HEK293 (cell line): Measurements from ENCODE around the gene PITX1.

ENCODE experiments used
- CTCF ChIA-PET: fragments of 350-600 bp; formaldehyde crosslinking; extraction: SDS; loops from one replicate; lab custom pipeline; 2021; ENCODE audit warnings: antibody characterized with exemption; lab: Yijun Ruan, JAX
- POLR2A ChIA-PET: fragments of 300-600 bp; formaldehyde crosslinking; extraction: SDS; loops from one replicate; lab custom pipeline; 2020; ENCODE audit warnings: antibody characterized with exemption, inconsistent platforms; lab: Yijun Ruan, JAX
- H3K27ac ChIP-seq: fragments of 200-500 bp; sonication (Bioruptor generic); 2 replicates; pipeline ENCODE4 v1.5.1; 2014; ENCODE audit warnings: low read depth, low read length, control low read depth, inconsistent platforms; ENCODE audit errors: extremely low read depth
- H3K36me3 ChIP-seq, 2 experiments: fragments of 200-500 bp in 1 of 2; sonication (Bioruptor generic) in 1 of 2; 1 replicate in 1 of 2; 2 replicates in 1 of 2; pipeline ENCODE4 v1.5.1; 2014 to 2017; ENCODE audit warnings: inconsistent platforms in 2 of 2, low read length in 2 of 2; ENCODE audit not compliant: control insufficient read depth in 2 of 2, insufficient read depth in 1 of 2
- H3K4me1 ChIP-seq: fragments of 200-500 bp; sonication (Bioruptor generic); 2 replicates; pipeline ENCODE4 v1.5.1; 2014; ENCODE audit warnings: mild to moderate bottlenecking, low read length, inconsistent platforms; ENCODE audit not compliant: control insufficient read depth, insufficient read depth
- H3K4me3 ChIP-seq: 2 replicates; pipeline ENCODE4 v1.5.1; 2011; ENCODE audit warnings: low read depth, mild to moderate bottlenecking, control low read depth, low read length, moderate library complexity
- H3K9me3 ChIP-seq: fragments of 200-500 bp; sonication (Bioruptor generic); 2 replicates; pipeline ENCODE4 v1.5.1; 2014; ENCODE audit warnings: low read depth, low read length, inconsistent platforms; ENCODE audit not compliant: control insufficient read depth, insufficient read depth
- GLI2 ChIP-seq: fragments of 450-650 bp; formaldehyde crosslinking; IDR thresholded peaks from 2 replicates; pipeline ENCODE4; 2017; ENCODE audit warnings: missing biosample characterization, missing genetic modification characterization, low read depth, borderline replicate concordance
- ZNF114 ChIP-seq: fragments of 450-650 bp; formaldehyde crosslinking; IDR thresholded peaks from 2 replicates; pipeline ENCODE4 v1.5.0; 2017; ENCODE audit warnings: missing biosample characterization, missing genetic modification characterization
- ZNF202 ChIP-seq: fragments of 450-650 bp; formaldehyde crosslinking; IDR thresholded peaks from 2 replicates; pipeline ENCODE4 v1.5.1; 2016; ENCODE audit warnings: missing biosample characterization, missing genetic modification characterization, borderline replicate concordance
- ZNF341 ChIP-seq: fragments of 450-650 bp; formaldehyde crosslinking; IDR thresholded peaks from 2 replicates; pipeline ENCODE4; 2016; ENCODE audit warnings: low read depth, missing biosample characterization, missing genetic modification characterization
- ZNF366 ChIP-seq: fragments of 450-650 bp; formaldehyde crosslinking; conservative IDR thresholded peaks from 2 replicates; pipeline ENCODE4 v1.5.1; 2016; ENCODE audit warnings: missing biosample characterization, missing genetic modification characterization
- ZNF404 ChIP-seq: fragments of 450-650 bp; formaldehyde crosslinking; IDR thresholded peaks from 2 replicates; pipeline ENCODE4 v1.5.1; 2017; ENCODE audit warnings: missing biosample characterization, missing genetic modification characterization
- ZNF48 ChIP-seq: fragments of 450-650 bp; formaldehyde crosslinking; IDR thresholded peaks from 2 replicates; pipeline ENCODE4 v1.5.1; 2016; ENCODE audit warnings: missing biosample characterization, missing genetic modification characterization
- ZNF501 ChIP-seq: fragments of 450-650 bp; formaldehyde crosslinking; IDR thresholded peaks from 2 replicates; pipeline ENCODE4 v1.5.1; 2016; ENCODE audit warnings: missing biosample characterization, missing genetic modification characterization
- ZNF513 ChIP-seq: fragments of 450-650 bp; IDR thresholded peaks from 2 replicates; pipeline ENCODE4 v1.5.1; 2018; ENCODE audit warnings: missing biosample characterization, missing genetic modification characterization
- ZNF529 ChIP-seq: fragments of 450-650 bp; formaldehyde crosslinking; IDR thresholded peaks from 2 replicates; pipeline ENCODE4 v1.5.1; 2017; ENCODE audit warnings: missing genetic modification characterization, missing biosample characterization; ENCODE audit not compliant: insufficient replicate concordance
- ZNF626 ChIP-seq: fragments of 450-650 bp; sonication (Bioruptor Pico); formaldehyde crosslinking; IDR thresholded peaks from 2 replicates; pipeline ENCODE4 v1.5.1; 2018; ENCODE audit warnings: missing biosample characterization, missing genetic modification characterization, inconsistent platforms
- ZNF704 ChIP-seq: fragments of 450-650 bp; formaldehyde crosslinking; IDR thresholded peaks from 2 replicates; pipeline ENCODE4 v1.5.1; 2016; ENCODE audit warnings: missing biosample characterization, missing genetic modification characterization
- ZNF776 ChIP-seq: fragments of 450-650 bp; formaldehyde crosslinking; IDR thresholded peaks from 2 replicates; pipeline ENCODE4 v1.5.0; 2017; ENCODE audit warnings: missing biosample characterization, missing genetic modification characterization, borderline replicate concordance
- ZNF791 ChIP-seq: fragments of 450-650 bp; formaldehyde crosslinking; IDR thresholded peaks from 2 replicates; pipeline ENCODE4 v1.5.1; 2016; ENCODE audit warnings: missing biosample characterization, missing genetic modification characterization
- TF ChIP-seq, protein P1 (sequence below): fragments of 450-650 bp; formaldehyde crosslinking; IDR thresholded peaks from 2 replicates; pipeline ENCODE4 v1.5.1; 2016; ENCODE audit warnings: missing biosample characterization, missing genetic modification characterization
- TF ChIP-seq, protein P2 (sequence below): fragments of 450-650 bp; formaldehyde crosslinking; IDR thresholded peaks from 2 replicates; pipeline ENCODE4 v1.5.1; 2017; ENCODE audit warnings: missing biosample characterization, missing genetic modification characterization
- TF ChIP-seq, protein P3 (sequence below): sonication (generic); formaldehyde crosslinking; IDR thresholded peaks from 2 replicates; pipeline ENCODE4 v1.8.1; 2022; ENCODE audit warnings: mild to moderate bottlenecking, moderate library complexity, missing genetic modification reagents
- TF ChIP-seq, protein P4 (sequence below): fragments of 450-650 bp; formaldehyde crosslinking; IDR thresholded peaks from 2 replicates; pipeline ENCODE4 v1.5.1; 2016; ENCODE audit warnings: missing biosample characterization, missing genetic modification characterization, low read depth
- TF ChIP-seq, protein P5 (sequence below): fragments of 450-650 bp; formaldehyde crosslinking; IDR thresholded peaks from 2 replicates; pipeline ENCODE4 v1.5.0; 2017; ENCODE audit warnings: missing biosample characterization, missing genetic modification characterization, borderline replicate concordance
- TF ChIP-seq, protein P6 (sequence below): fragments of 450-650 bp; formaldehyde crosslinking; IDR thresholded peaks from 2 replicates; pipeline ENCODE4 v1.5.1; 2016; ENCODE audit warnings: missing biosample characterization, missing genetic modification characterization

The PITX1 gene

DNA sequence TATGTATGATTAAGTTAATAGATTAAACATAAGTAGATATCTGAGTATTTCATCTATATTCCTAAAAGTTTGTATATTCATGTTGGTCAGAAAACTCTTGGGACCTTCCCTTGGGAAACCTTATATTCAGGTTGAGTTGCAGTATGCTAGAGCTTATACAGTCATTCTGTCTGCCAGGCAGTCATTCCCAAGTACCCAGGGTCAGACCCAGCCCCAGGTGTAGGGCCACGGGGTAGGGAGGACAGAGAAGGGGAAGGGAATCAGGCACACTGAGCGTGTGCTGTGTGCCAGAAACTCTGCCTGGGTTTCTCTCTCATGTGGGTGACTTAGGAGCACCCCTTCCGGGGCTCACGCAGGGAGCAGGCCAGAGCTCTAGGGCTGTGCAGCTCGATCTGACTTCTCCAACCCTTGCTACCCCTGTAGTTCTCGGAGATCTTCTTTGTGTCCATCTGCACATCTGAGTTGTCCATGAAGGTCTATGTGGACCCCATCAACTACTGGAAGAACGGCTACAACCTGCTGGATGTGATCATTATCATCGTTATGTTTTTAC lies 38.1 kb downstream of the PITX1 start (continued):
- TF ChIP-seq ZNF202 (tag by site-specific recombination) (no peak), ZNF366 (no peak), ZNF501 (tag by site-specific recombination) (no peak), ZNF704 (tag by site-specific recombination) (no peak), ZNF114 (tag by site-specific recombination) (no peak), ZNF513 (no peak)
- TF ChIP-seq, protein P1, sequence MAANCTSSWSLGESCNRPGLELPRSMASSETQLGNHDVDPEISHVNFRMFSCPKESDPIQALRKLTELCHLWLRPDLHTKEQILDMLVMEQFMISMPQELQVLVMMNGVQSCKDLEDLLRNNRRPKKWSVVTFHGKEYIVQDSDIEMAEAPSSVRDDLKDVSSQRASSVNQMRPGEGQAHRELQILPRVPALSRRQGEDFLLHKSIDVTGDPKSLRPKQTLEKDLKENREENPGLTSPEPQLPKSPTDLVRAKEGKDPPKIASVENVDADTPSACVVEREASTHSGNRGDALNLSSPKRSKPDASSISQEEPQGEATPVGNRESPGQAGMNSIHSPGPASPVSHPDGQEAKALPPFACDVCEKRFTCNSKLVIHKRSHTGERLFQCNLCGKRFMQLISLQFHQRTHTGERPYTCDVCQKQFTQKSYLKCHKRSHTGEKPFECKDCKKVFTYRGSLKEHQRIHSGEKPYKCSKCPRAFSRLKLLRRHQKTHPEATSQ (tag by site-specific recombination) = no peak
- TF ChIP-seq, protein P2, sequence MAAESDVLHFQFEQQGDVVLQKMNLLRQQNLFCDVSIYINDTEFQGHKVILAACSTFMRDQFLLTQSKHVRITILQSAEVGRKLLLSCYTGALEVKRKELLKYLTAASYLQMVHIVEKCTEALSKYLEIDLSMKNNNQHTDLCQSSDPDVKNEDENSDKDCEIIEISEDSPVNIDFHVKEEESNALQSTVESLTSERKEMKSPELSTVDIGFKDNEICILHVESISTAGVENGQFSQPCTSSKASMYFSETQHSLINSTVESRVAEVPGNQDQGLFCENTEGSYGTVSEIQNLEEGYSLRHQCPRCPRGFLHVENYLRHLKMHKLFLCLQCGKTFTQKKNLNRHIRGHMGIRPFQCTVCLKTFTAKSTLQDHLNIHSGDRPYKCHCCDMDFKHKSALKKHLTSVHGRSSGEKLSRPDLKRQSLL (tag by site-specific recombination) = no peak
- TF ChIP-seq, protein P3, sequence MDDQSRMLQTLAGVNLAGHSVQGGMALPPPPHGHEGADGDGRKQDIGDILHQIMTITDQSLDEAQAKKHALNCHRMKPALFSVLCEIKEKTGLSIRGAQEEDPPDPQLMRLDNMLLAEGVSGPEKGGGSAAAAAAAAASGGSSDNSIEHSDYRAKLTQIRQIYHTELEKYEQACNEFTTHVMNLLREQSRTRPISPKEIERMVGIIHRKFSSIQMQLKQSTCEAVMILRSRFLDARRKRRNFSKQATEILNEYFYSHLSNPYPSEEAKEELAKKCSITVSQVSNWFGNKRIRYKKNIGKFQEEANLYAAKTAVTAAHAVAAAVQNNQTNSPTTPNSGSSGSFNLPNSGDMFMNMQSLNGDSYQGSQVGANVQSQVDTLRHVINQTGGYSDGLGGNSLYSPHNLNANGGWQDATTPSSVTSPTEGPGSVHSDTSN (CRISPR knock-in tag) = no peak
- TF ChIP-seq, protein P4, sequence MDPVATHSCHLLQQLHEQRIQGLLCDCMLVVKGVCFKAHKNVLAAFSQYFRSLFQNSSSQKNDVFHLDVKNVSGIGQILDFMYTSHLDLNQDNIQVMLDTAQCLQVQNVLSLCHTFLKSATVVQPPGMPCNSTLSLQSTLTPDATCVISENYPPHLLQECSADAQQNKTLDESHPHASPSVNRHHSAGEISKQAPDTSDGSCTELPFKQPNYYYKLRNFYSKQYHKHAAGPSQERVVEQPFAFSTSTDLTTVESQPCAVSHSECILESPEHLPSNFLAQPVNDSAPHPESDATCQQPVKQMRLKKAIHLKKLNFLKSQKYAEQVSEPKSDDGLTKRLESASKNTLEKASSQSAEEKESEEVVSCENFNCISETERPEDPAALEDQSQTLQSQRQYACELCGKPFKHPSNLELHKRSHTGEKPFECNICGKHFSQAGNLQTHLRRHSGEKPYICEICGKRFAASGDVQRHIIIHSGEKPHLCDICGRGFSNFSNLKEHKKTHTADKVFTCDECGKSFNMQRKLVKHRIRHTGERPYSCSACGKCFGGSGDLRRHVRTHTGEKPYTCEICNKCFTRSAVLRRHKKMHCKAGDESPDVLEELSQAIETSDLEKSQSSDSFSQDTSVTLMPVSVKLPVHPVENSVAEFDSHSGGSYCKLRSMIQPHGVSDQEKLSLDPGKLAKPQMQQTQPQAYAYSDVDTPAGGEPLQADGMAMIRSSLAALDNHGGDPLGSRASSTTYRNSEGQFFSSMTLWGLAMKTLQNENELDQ = no peak
- TF ChIP-seq, protein P5, sequence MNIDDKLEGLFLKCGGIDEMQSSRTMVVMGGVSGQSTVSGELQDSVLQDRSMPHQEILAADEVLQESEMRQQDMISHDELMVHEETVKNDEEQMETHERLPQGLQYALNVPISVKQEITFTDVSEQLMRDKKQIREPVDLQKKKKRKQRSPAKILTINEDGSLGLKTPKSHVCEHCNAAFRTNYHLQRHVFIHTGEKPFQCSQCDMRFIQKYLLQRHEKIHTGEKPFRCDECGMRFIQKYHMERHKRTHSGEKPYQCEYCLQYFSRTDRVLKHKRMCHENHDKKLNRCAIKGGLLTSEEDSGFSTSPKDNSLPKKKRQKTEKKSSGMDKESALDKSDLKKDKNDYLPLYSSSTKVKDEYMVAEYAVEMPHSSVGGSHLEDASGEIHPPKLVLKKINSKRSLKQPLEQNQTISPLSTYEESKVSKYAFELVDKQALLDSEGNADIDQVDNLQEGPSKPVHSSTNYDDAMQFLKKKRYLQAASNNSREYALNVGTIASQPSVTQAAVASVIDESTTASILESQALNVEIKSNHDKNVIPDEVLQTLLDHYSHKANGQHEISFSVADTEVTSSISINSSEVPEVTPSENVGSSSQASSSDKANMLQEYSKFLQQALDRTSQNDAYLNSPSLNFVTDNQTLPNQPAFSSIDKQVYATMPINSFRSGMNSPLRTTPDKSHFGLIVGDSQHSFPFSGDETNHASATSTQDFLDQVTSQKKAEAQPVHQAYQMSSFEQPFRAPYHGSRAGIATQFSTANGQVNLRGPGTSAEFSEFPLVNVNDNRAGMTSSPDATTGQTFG (tag by site-specific recombination) = no peak
- TF ChIP-seq, all 188 proteins: peak for 0

GRCh38 chr5:134994560-134995156 lies 39.4 kb downstream of the PITX1 start:
- Histone ChIP-seq H3K27ac (no peak overlapping the region), H3K36me3 (no peaks in the 10 kb centered on the region), H3K9me3 (no peaks in the 10 kb centered on the region), H3K4me1 (no peaks in the 10 kb centered on the region), H3K4me3 (no peak overlapping the region)
- CTCF ChIA-PET = no interaction called here
- POLR2A ChIA-PET = no interaction called here
- TF ChIP-seq ZNF776 (0 out of 2 replicates have a peak, but pooled peaks have one; percentile 54), ZNF529 (tag by site-specific recombination) (no peak), ZNF404 (tag by site-specific recombination) (no peak), ZNF341 (tag by site-specific recombination) (0 out of 2 replicates have a peak, but pooled peaks have one; percentile 16), ZNF791 (tag by site-specific recombination) (0 out of 2 replicates have a peak, but pooled peaks have one; percentile 9), ZNF48 (no peak), GLI2 (tag by site-specific recombination) (no peak), ZNF626 (tag by site-specific recombination) (no peak)
- TF ChIP-seq, protein P6, sequence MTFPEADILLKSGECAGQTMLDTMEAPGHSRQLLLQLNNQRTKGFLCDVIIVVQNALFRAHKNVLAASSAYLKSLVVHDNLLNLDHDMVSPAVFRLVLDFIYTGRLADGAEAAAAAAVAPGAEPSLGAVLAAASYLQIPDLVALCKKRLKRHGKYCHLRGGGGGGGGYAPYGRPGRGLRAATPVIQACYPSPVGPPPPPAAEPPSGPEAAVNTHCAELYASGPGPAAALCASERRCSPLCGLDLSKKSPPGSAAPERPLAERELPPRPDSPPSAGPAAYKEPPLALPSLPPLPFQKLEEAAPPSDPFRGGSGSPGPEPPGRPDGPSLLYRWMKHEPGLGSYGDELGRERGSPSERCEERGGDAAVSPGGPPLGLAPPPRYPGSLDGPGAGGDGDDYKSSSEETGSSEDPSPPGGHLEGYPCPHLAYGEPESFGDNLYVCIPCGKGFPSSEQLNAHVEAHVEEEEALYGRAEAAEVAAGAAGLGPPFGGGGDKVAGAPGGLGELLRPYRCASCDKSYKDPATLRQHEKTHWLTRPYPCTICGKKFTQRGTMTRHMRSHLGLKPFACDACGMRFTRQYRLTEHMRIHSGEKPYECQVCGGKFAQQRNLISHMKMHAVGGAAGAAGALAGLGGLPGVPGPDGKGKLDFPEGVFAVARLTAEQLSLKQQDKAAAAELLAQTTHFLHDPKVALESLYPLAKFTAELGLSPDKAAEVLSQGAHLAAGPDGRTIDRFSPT (tag by site-specific recombination) = no peak
